GM18517 (cell line): ENCODE data around the gene WWC2.
"Not testable (repeated sequence)": the region's sequence is repeated elsewhere in the genome, so short reads cannot be mapped to it uniquely, and the experiment has no call there.

Experiments used
- ATAC-seq: cut with Tn5 transposase; IDR thresholded peaks from one replicate; pipeline ENCODE4 v1.9.1; 2021; ENCODE audit warnings: mild to moderate bottlenecking, moderate library complexity; ENCODE audit not compliant: unreplicated experiment

WWC2 gene

DNA sequence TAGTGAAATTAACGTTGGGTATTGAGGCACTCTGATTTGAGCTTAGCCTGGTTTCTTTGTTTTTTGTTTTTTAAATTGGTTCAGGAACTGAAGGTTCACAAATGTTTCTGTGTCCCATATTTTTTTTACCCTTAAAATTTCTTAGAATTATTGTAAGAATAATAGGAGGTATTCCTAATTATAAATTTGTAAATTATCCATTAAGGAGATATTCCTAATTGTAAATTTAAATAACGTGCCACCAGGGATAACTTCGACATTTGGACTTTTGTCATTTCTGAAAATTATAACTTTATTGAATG is 1.2 kb downstream of the WWC2 start:
- no peak for ATAC-seq

DNA sequence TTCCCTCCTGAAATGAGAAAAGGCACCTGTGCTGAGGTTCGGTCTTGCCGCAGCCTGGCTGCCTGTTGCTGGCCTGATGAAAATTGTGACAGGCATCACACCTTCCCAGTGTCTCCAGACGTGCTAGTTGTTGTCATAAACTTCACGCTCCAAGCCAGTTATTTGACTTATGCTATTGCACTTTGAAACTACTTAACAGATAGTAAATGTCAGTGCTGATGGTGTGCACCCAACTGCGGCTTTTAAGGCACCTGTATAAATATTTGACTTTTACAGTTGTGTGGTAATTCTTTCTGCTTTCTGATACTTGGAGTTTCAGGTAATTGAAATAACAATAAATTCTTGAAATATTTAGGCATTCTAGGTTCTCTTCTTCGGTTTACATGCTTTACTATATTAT is 1.8 kb downstream of the WWC2 start:
- no peak for ATAC-seq

DNA sequence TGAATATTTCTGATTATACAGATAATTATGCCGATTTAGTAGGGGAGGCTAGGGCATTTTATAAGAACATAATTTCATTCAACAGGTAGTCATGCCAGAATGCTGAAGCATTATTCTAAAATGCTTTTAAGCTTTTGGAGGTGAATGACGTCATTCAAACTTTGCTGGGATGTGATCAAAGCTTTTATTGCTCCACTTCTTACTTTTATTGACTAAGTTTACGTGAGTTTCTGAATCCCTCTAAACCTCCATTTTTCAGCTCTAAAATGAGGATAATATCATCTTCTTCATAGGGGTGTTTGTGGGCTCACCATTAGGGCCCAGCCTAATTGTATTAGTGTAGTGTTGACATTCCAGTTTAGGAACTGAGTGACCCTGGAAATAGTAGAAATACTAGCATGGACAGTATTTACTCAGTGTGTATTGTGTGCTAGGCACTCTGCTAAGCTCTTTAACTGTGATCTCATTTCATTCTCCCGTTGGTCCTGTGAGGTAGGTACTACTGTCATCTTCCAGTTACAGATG is 3.0 kb downstream of the WWC2 start:
- ATAC-seq = no peak

DNA sequence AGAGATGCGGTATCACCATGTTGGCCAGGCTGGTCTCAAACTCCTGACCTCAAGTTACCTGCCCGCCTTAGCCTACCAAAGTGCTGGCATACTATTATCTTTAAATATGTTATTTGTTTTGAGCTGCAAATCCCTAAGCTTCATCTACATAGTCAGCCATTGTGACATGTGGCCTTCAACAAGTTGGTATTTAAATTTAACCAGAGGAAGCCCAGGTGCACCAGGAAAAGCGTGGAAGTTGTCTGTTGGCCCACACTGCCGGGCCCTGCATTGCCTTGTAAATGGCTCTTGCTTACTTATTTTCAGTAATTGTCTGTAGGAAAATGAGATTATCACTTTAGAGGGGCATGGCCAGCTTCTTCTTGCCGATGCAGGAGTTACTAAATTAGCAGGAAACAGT is 6.0 kb downstream of the WWC2 start:
- no peak for ATAC-seq

DNA sequence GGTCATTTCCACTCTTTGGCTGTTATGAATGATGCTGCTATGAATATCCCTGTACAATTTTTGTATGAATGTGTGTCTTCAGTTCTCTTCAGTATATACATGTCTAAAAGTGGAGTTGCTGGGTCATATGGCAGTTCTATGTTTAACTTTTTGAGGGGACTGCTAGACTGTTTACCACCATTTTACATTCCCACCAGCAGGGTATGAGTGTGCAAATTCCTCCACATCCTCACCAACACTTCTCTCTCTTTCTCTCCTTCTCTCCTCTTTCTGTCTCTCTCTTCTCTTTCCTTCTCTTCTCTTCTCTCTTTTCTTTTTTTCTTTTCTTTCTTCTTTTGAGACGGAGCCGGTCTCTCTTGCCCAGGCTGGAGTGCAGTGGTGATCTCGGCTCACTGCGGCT is 7.8 kb downstream of the WWC2 start:
- no peak for ATAC-seq

DNA sequence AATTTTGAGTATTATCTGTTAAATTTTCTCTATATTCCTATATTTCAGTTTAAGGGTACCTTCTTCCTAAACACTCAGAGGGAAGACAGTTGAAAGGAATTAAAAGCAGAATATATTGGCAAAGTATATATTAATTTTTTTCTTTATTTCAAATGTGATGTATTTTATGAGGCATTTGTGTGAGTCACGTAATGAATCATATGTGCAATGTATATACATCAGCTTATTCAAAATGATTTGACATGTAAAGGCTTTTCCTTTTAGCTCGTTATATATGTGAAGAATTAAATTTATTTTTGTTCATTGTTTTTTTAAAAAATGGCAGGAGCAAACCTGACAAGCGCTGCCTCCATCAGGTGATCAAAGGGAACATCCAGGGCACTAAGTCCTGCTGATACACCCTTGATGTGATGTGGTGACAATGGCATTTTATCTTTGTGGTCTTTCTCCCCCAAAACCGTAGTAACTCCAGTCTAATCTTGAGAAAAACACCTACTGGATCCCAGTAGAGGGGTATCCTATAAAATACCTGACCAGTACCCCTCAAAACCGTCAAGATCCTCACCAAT is 8.9 kb downstream of the WWC2 start:
- ATAC-seq = no peak

DNA sequence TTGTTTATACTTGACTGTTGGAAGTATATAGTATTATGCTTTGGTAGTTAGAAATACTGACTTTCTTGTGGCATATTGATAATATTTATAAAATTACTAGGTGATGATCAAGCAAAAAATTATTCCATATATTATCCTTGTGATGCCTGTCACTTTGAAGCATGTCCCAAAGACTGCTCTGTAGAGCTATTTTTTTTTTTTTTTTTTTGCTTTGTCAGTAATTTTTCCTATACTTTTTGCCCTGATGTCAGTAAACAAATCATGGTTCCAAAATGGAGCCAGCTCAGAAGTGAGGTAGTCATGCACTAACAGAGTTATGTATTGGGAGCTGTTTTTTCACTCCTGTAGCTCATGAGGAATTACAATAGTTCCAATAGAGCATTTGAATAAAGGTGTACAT is 11.2 kb downstream of the WWC2 start:
- no peak for ATAC-seq

DNA sequence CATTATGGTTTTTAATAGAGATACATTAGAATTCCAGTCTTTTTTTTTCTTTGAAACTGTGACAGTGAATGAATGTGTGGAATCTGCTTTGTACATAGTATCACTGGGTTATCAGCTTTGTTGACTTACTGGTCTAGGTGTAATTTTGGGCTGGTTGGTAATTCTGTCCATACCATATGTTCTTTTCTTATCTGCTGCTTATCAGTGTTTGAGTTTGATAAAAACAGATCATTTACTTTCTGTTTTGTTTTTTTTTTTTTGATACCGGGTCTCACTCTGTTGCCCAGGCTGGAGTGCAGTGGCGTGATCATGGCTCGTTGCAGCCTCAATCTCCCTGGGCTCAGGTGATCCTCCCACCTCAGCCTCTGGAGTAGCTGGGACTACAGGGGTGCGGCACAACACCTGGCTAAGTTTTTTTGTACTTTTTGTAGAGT is 12.4 kb downstream of the WWC2 start:
- no peak for ATAC-seq

DNA sequence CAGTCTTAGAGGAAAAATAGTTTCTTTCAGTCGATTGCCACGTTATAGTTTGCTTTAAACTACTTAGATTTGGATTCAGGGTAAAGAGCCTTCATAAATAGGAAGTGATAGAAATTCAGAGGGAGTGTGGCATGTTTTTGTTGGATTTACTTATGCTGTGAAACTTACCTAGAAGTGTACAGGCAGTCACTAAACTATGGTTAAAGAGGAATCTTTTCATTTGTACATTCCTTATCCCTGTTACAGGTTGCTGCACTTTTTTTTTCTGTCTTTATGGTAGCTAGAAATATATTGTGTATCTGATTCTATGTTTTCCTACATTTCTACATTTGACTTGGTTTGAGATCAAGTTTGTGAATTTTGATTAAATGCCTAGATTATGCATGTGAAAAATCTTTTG is 19.1 kb downstream of the WWC2 start:
- no peak for ATAC-seq

DNA sequence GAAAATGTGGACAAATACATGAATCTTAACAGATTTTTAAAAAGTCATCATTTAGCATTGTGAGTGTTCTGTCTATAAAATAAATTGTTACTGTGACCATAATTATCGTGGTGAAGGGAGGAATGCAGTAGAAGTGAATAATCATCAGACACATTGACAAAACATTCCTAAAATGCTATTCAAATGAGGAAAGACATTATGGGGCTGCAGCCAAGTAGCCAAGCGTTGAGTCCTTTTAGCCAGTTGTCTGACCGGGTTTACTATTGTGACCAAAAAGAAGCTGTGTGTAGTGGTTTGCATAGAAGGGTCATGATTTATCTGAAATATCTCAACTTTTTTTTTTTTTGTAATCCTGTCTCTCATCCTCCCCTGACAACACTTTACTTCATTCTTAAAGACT is 19.5 kb downstream of the WWC2 start:
- ATAC-seq = no peak

DNA sequence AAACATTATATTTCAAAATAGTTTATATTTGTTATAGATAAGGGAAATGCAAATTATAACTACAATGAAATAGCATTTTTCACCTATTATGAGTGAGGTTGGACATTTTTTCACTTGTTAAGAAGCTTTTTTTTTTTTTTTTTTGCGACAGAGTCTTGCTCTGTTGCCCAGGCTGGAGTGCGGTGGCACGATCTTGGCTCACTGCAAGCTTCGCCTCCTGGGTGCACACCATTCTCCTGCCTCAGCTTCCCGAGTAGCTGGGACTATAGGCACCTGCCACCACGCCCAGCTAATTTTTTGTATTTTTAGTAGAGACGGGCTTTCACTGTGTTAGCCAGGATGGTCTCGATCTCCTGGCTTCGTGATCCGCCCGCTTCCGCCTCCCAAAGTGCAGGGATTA is 22.6 kb downstream of the WWC2 start:
- ATAC-seq = not testable (repeated sequence)

DNA sequence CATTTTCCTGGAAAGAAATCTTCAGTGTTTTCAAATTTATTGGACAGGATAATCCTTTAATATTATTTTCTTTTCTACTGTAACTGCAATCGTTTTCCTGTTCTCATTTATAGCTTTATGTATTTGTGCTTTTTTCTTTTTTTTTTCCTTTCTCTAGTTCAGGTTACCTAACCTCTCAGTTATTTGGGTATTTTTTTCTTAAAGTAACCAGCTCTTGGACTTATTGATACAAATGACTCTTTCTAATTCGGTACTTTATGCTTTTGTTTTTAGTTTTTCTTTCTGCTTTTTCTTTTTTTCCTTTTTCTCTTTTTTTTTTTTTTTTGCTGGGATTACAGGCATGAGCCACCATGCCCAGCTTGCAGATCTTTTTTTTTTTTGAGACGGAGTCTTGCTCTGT is 25.2 kb downstream of the WWC2 start:
- no peak for ATAC-seq

DNA sequence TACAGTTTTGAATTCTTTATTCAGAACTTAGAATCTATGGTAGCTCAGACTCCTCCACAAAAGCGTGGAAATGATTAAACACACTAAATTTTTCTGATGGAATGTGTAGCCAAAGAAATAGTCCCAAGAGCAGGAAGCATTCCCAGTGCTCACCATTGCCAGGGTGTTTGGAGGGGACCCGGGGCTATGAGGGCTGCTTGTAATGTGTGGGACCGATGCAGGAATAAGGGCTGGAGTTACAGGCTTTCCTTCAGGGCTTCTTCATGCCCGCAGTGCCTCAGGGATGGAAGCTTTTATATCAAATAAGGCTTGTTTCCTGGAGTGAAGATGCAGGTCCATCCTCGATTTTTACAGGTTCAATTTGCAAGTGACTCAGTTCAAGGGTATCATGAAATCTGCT is 25.8 kb downstream of the WWC2 start:
- ATAC-seq = no peak

DNA sequence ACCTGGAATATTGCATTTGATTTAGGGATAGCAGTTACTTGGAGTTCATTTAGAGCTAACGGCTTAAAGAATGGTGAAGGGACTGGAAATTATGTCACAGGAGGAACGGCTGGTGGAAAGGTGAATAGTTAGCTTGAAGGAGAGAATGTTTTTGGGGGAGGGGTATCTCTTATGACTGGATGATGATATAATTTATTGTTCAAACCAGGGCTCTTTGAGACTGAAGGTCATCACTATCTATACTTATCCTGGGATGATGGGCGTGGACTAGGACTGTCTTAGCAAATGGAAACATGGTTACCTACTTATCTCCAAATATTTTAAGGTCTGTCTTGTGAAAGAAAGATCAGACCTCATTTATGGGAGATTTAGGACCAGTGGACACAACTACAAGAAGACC is 30.1 kb downstream of the WWC2 start:
- no peak for ATAC-seq

DNA sequence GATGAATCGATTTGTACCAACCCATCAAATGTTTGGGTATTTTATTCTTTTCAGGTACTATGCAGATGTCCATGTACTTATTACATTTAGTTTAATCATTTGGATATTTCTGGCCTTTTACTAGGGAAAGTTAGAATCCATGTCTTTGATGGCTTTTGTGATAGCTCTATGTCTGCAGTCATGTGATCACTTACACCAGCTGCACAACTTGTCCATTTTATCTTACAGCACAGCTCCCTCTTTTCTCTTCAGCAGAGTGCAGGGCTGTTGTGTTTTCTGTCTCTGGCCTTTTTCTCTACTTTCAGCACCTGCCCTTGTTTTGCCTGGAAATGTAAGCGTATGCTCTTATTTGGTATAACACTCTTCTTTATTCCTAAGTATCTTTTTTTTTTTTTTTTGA is 30.6 kb downstream of the WWC2 start:
- no peak for ATAC-seq

DNA sequence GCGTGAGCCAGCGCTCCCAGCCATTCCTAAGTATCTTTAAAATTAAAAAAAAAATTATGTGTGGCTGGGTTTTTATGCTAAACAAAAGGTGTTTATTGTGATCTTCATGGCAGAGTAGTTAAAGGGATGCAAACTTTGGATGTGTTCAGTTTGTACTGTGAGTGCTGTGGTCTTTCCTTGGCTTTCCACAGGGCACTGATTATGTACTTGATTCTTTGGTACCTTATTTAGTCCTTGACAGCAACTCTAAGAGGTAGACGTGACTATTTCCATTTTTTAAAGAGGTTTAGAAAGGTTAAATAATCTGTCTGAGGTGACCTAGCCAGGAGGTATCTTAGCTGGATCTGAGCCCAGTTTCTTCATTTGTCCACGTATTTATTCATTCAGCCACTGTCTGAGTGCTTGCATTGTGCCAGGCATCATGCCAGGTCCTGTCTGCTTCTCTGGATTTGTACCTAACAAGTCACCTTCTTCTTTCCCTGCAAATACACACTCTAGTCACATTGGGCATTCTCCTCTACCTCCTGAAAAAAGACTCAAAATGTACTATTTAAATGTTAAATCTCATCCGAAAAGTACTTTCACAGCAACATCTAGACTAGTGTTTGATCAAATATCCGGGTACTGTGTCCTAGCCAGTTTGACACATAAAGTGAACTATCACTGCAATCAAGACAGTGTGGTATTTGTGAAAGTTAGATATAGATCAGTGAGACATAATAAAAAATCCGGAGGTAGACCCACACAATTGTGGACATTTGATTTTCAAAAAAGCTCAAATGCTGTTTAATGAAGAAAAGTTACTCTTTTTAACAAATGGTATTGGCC is 31.5 kb downstream of the WWC2 start:
- no peak for ATAC-seq

DNA sequence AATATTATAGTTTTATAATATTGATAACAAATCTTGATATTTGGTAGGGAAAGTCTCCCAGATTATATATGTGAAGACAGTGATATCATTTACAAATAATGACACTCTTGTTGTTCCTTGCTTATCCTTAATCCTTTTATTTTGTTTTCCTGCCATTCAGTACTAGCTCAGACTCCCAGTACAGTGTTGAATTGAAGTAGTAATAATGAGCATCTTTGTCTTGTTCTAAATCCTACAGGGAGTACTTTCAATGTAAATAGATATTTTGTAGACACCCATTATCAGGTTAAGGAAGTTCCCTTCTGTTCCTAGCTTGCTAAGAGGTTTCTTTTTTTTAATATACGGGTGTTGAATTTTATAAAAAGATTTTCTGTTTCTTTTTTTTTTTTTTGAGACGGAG is 33.0 kb downstream of the WWC2 start:
- ATAC-seq = no peak

DNA sequence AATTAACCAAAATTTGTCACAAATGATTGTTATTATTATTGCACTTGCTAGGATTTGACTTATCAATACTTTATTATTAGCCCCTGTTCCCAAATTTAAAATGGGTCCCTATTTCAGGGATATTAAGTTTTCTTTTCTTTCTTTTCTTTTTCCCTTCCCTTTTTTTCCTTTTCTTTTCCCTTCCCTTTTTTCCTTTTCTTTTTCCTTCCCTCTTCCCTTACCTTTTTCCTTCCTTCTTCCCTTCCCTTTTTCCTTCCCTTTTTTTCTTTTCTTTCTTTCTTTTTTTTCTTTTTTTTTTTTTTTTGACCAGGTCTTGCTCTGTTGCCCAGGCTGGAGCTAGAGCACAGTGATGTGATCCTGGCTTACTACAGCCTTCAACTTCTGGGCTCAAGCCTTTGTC is 33.8 kb downstream of the WWC2 start:
- ATAC-seq = no peak

DNA sequence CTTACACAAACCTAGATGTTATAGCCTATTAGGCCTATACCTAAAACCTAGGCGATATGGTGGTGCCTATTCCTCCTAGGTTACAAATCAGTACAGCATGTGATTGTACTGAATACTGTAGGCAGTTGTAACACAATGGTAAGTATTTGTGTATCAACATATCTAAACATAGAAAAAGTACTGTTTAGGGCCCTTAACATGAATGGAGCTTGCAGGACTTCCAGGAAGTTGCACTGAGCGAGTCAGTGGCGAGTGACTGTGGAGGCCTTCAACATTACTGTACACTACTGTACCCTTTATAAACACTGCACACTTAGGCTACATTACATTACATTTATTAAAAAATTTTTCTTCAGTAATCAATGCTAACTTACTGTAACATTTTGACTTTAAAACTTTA is 37.8 kb downstream of the WWC2 start:
- ATAC-seq = no peak

DNA sequence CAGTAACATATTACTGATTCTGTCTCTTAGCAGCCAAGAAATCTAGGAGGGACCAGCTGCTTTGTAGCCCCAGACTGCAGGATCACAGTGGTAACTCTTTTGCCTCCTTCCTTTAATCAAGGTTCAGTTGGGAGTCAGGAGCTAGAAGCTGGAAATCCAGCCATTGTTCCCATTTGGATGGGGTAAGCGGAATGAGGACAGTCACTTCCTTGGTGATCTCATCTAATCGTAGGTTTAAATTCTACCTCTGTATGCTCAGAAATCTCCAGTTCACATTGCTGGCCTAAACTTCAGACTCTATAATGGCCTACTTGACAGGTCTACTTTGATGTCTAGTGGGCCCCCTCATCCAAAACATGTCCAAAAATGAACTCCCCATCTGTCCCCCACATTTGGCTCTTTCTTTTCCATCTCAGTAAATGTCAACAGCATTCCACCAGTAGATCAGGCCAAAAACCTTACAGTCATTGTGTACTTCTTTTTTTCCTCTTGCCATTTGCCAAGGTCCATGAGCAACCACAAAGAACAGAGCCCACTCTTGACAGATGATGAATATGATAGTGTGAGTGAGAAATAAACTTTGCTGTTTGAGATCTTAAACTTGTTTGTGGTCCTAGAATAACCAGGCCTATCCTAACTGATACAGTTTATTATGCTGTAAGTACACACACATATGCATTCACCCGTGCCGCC is 40.1 kb downstream of the WWC2 start:
- no peak for ATAC-seq

DNA sequence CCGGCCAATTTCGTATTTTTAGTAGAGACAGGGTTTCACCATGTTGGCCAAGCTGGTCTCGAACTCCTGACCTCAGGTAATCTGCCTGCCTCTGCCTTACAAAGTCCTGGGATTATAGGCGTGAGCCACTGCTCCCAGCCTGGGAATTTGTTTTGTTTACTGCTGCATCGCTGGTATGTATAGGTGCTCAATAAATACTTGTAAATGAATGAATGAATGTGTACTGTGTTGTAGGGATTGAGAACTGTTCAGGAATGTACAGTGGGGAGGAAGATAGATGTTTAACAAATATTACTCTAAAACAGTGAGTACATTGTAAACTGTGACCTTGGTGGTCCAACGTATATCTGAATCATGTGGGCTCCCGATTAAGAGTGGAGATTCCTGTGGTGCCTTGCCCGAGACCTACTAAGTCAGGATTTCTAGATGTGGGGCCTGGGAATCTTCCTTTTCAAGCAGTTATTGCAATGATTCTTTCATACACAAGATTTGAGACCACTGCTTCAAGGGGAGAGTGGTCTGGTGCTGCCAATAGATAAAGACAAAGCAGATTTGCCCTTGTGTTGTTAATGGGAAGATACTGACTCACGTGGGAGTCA is 41.0 kb downstream of the WWC2 start:
- no peak for ATAC-seq

DNA sequence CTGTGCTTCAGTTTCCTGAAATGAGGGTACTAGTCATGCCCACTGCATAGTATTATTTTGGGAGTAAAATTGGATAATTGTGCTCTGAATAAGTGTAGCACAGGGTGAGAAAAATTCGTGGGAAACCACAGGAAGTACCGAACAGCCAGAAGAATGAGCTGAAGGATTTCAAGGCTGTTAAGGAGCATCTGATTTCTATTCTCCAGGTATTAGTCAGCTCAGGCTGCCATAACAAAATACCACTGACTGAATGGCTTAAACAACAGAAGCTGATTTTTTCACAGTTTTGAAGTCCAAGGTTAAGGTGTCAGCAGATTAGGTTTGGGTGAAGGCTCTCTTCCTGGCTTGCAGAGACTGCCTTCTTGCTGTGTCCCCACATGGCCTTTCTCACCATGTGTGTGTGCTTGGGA is 41.9 kb downstream of the WWC2 start:
- no peak for ATAC-seq
